ENCODE data around the gene TNFAIP3. TPM values are rescaled to one million over a fixed set of nuclear protein-coding genes. Genes with fewer than 3 reads are reported as not detected.
A peak's percentile ranks its signal among the peaks of the same experiment; 100 is the strongest.

Gene TNFAIP3
- polyA plus RNA-seq, 3 donors = 35.5 to 273 (median 38.4) TPM

- peaks cover 16% of the 10 kb centered on the region for H3K4me1 Mint-ChIP-seq
- H4K20me1 ChIP-seq (ENCODE audit: insufficient read depth, low read length) = no peaks in the 10 kb centered on the region
- H3K9ac ChIP-seq (ENCODE audit: insufficient read depth, low read length, poor library complexity, severe bottlenecking) = no peak overlapping the region
- intact Hi-C loops (cut with micrococcal nuclease) = no loop called here
- TF ChIP-seq CTCF (IDR thresholded peaks at IDR 0.05) = no peak
- peaks cover 0 to 2% (median 0%) of the 10 kb centered on the region in 3 donors for H3K27me3 Mint-ChIP-seq (ENCODE audit: low read depth in 3 of 3)
- peaks cover 0 to 2% (median 0%) of the 10 kb centered on the region in 7 donors for H3K9me3 Mint-ChIP-seq
- H3K9me3 ChIP-seq (replicated peaks in 1 of 2; ENCODE audit: control insufficient read depth in 1 of 2, insufficient read depth in 1 of 2, low read length in 2 of 2) = no peaks in the 10 kb centered on the region
- H2AFZ ChIP-seq (ENCODE audit: insufficient read depth, low read depth, low read length, poor library complexity, severe bottlenecking) = no peak overlapping the region
- H3K4me3 Mint-ChIP-seq = no peak overlapping the region
- no peaks in the 10 kb centered on the region for H3K79me2 ChIP-seq (ENCODE audit: insufficient read depth, low read length)
- peaks cover 10 to 11% of the 10 kb centered on the region in 2 donors for H3K4me1 ChIP-seq (ENCODE audit: control insufficient read depth in 1 of 2, insufficient read depth in 2 of 2, low read length in 2 of 2)
- peak overlapping the region in 1 of 7 donors; percentile 42 for H3K27ac Mint-ChIP-seq
- H3K27ac ChIP-seq (ENCODE audit: low read depth in 1 of 2, low read length in 2 of 2) = no peak overlapping the region
- peak in 1 of 3 donors; percentile 31 for DNase-seq
- no peaks in the 10 kb centered on the region for H3K27me3 ChIP-seq (ENCODE audit: control insufficient read depth in 2 of 2, insufficient read depth in 2 of 2, low read length in 2 of 2)
- H3K4me2 ChIP-seq (replicated peaks; ENCODE audit: extremely low read depth, low read length, poor library complexity, severe bottlenecking) = no peak overlapping the region
- H3K36me3 Mint-ChIP-seq = peaks cover 0 to 3% of the 10 kb centered on the region in 2 donors
- H3K4me3 ChIP-seq (replicated peaks in 1 of 3; ENCODE audit: low read depth in 2 of 3, low read length in 3 of 3) = no peak overlapping the region
- no peaks in the 10 kb centered on the region for H3K36me3 ChIP-seq (replicated peaks in 1 of 2; ENCODE audit: control insufficient read depth in 1 of 2, insufficient read depth in 2 of 2, low read length in 2 of 2)
- WGBS (ENCODE audit: insufficient coverage) = 88% methylated on average over 3 of the region's 4 CpGs
These were observed 27.8 kb downstream of the TNFAIP3 start for GRCh38 chr6:137894779-137895385.

- WGBS (ENCODE audit: insufficient coverage) = no CpG with 5 or more reads among the region's 3 CpGs
- Histone ChIP-seq H2AFZ (ENCODE audit: insufficient read depth, low read depth, low read length, poor library complexity, severe bottlenecking) (no peak overlapping the region), H3K27ac (ENCODE audit: low read depth in 1 of 2, low read length in 2 of 2) (no peak overlapping the region), H3K36me3 (replicated peaks in 1 of 2; ENCODE audit: control insufficient read depth in 1 of 2, insufficient read depth in 2 of 2, low read length in 2 of 2) (no peaks in the 10 kb centered on the region), H3K4me1 (ENCODE audit: control insufficient read depth in 1 of 2, insufficient read depth in 2 of 2, low read length in 2 of 2) (peaks cover 10 to 11% of the 10 kb centered on the region in 2 donors), H3K9ac (ENCODE audit: insufficient read depth, low read length, poor library complexity, severe bottlenecking) (no peak overlapping the region), H3K27me3 (ENCODE audit: control insufficient read depth in 2 of 2, insufficient read depth in 2 of 2, low read length in 2 of 2) (no peaks in the 10 kb centered on the region), H4K20me1 (ENCODE audit: insufficient read depth, low read length) (no peaks in the 10 kb centered on the region), H3K4me2 (replicated peaks; ENCODE audit: extremely low read depth, low read length, poor library complexity, severe bottlenecking) (no peak overlapping the region), H3K4me3 (replicated peaks in 1 of 3; ENCODE audit: low read depth in 2 of 3, low read length in 3 of 3) (no peak overlapping the region), H3K9me3 (replicated peaks in 1 of 2; ENCODE audit: control insufficient read depth in 1 of 2, insufficient read depth in 1 of 2, low read length in 2 of 2) (no peaks in the 10 kb centered on the region), H3K79me2 (ENCODE audit: insufficient read depth, low read length) (no peaks in the 10 kb centered on the region)
- Mint-ChIP-seq H3K4me1 (peaks cover 13% of the 10 kb centered on the region), H3K27me3 (ENCODE audit: low read depth in 3 of 3) (no peaks in the 10 kb centered on the region), H3K9me3 (peaks cover 0 to 2% (median 0%) of the 10 kb centered on the region in 7 donors), H3K36me3 (peaks cover 0 to 3% of the 10 kb centered on the region in 2 donors), H3K4me3 (no peak overlapping the region), H3K27ac (no peak overlapping the region)
- intact Hi-C loops (cut with micrococcal nuclease) = no loop called here
- DNase-seq = no peak
- TF ChIP-seq CTCF (IDR thresholded peaks at IDR 0.05) = no peak
These were observed 29.6 kb downstream of the TNFAIP3 start for GRCh38 chr6:137896647-137897046.
